Neural crest cell (in vitro differentiated cells): ENCODE measurements around the gene SMCP. TPM values are rescaled to one million over a fixed set of nuclear protein-coding genes. Genes with fewer than 3 reads are reported as not detected.

Experiments used
- DNase-seq: peaks from one replicate; pipeline ENCODE4 v3.0.0; 2021; ENCODE audit warnings: low read depth, mixed read lengths, low spot score
- H3K27ac Mint-ChIP-seq: one replicate; pipeline ENCODE4 v1.8.0; 2021; ENCODE audit warnings: mild to moderate bottlenecking, mixed read lengths; ENCODE audit not compliant: unreplicated experiment
- H3K27me3 Mint-ChIP-seq: 2 replicates; pipeline ENCODE4 v1.8.0; 2021; ENCODE audit warnings: low read depth, mild to moderate bottlenecking, mixed read lengths
- H3K36me3 Mint-ChIP-seq: 2 replicates; pipeline ENCODE4 v1.8.0; 2021; ENCODE audit warnings: low read depth, mild to moderate bottlenecking, mixed read lengths
- H3K4me1 Mint-ChIP-seq: 2 replicates; pipeline ENCODE4 v1.8.0; 2021; ENCODE audit warnings: mixed read lengths
- H3K4me3 Mint-ChIP-seq: one replicate; pipeline ENCODE4 v1.8.0; 2021; ENCODE audit warnings: mild to moderate bottlenecking, mixed read lengths
- H3K9me3 Mint-ChIP-seq: 2 replicates; pipeline ENCODE4 v1.8.0; 2021; ENCODE audit warnings: mixed read lengths
- total RNA-seq: library from RNA; stranded (reverse); gene quantifications from 2 replicates; pipeline ENCODE4 v1.2.1, GENCODE V29; 2021
- TF ChIP-seq, protein P1 (sequence below): fragments of 200-600 bp; sonication (generic); conservative IDR thresholded peaks from 2 replicates; pipeline ENCODE4 v1.5.0; 2021; ENCODE audit warnings: antibody characterized with exemption, mild to moderate bottlenecking

SMCP gene
- total RNA-seq, 1 donor from 2014 or later, result not detected

DNA sequence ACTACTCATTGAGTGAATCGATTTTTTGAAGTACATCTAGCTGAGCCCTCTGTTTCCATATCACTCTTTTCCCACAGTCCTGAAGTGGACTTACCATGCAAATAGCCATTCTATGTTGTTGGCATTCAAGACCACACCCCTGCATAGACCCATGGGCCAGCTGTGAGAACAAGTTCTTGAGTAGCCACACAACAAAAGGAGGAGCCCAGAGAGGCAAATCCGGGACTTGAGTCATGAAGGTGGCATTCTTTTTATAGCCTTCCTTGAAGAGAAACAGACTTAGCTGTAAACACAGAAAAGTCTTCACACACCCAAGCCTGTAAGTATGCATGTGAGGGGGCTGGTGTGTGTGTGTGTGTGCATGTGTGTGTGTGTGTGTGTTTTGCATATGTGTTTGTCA, 55.1 kb downstream of the SMCP start:
- Mint-ChIP-seq H3K9me3 (peaks cover 9% of the 10 kb centered on the region), H3K27ac (no peak overlapping the region), H3K4me3 (no peak overlapping the region), H3K27me3 (no peaks in the 10 kb centered on the region), H3K4me1 (no peaks in the 10 kb centered on the region), H3K36me3 (no peaks in the 10 kb centered on the region)
- TF ChIP-seq, protein P1, sequence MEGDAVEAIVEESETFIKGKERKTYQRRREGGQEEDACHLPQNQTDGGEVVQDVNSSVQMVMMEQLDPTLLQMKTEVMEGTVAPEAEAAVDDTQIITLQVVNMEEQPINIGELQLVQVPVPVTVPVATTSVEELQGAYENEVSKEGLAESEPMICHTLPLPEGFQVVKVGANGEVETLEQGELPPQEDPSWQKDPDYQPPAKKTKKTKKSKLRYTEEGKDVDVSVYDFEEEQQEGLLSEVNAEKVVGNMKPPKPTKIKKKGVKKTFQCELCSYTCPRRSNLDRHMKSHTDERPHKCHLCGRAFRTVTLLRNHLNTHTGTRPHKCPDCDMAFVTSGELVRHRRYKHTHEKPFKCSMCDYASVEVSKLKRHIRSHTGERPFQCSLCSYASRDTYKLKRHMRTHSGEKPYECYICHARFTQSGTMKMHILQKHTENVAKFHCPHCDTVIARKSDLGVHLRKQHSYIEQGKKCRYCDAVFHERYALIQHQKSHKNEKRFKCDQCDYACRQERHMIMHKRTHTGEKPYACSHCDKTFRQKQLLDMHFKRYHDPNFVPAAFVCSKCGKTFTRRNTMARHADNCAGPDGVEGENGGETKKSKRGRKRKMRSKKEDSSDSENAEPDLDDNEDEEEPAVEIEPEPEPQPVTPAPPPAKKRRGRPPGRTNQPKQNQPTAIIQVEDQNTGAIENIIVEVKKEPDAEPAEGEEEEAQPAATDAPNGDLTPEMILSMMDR, result no peak
- no peak for DNase-seq

Other genes with a start within 250 kb of the SMCP start
- gene LCE2D, start 214.9 kb upstream of the SMCP start, total RNA-seq, result not detected in 2 replicates
- gene LCE2C, start 203.0 kb upstream of the SMCP start, total RNA-seq, result not detected in 2 replicates
- gene LCE2B, start 192.2 kb upstream of the SMCP start, total RNA-seq, result not detected in 2 replicates
- gene LCE2A, start 180.0 kb upstream of the SMCP start, total RNA-seq, result not detected in 2 replicates
- gene LCE4A, start 170.2 kb upstream of the SMCP start, total RNA-seq, result not detected in 2 replicates
- not detected in 2 replicates for gene KPRP, start 120.3 kb upstream of the SMCP start, total RNA-seq
- not detected in 2 replicates for gene LCE1F, start 103.2 kb upstream of the SMCP start, total RNA-seq
- gene LCE1E, start 92.1 kb upstream of the SMCP start, total RNA-seq, result not detected in 2 replicates
- gene LCE1D, start 81.6 kb upstream of the SMCP start, total RNA-seq, result not detected in 2 replicates
- not detected in 2 replicates for gene LCE1C, start 71.7 kb upstream of the SMCP start, total RNA-seq
- gene LCE1B, start 66.4 kb upstream of the SMCP start, total RNA-seq, result not detected in 2 replicates
- gene LCE1A, start 50.8 kb upstream of the SMCP start, total RNA-seq, result not detected in 2 replicates
- gene LCE6A, start 35.5 kb upstream of the SMCP start, total RNA-seq, result not detected in 2 replicates
- not detected in 2 replicates for gene LCE7A, start 18.3 kb upstream of the SMCP start, total RNA-seq
- not detected in 2 replicates for gene IVL, start 30.2 kb downstream of the SMCP start, total RNA-seq
- gene SPRR5, start 68.9 kb downstream of the SMCP start, total RNA-seq, result not detected in 2 replicates
- gene SPRR4, start 92.3 kb downstream of the SMCP start, total RNA-seq, result not detected in 2 replicates
- not detected in 2 replicates for gene SPRR1A, start 105.8 kb downstream of the SMCP start, total RNA-seq
- not detected in 2 replicates for gene SPRR3, start 123.4 kb downstream of the SMCP start, total RNA-seq
- not detected in 2 replicates for gene SPRR1B, start 152.9 kb downstream of the SMCP start, total RNA-seq
- gene SPRR2D, start 162.8 kb downstream of the SMCP start, total RNA-seq, result not detected in 2 replicates
- gene SPRR2A, start 179.2 kb downstream of the SMCP start, total RNA-seq, result not detected in 2 replicates
- not detected in 2 replicates for gene SPRR2B, start 193.3 kb downstream of the SMCP start, total RNA-seq
- gene SPRR2E, start 216.2 kb downstream of the SMCP start, total RNA-seq, result not detected in 2 replicates
- not detected in 2 replicates for gene SPRR2F, start 235.2 kb downstream of the SMCP start, total RNA-seq